OCI-LY3 (cell line): ENCODE measurements around the gene TMEM178B.

Source experiments
- EZH2phosphoT487 ChIP-seq: fragments of 200-600 bp; shearing (Covaris generic); IDR thresholded peaks from 2 replicates; pipeline ENCODE4 v1.6.1; 2018; ENCODE audit warnings: antibody characterized with exemption, mixed run types, low read depth
- TF ChIP-seq, protein P1 (sequence below): fragments of 200-600, 300-600 bp; sonication (generic); IDR thresholded peaks from 2 replicates; pipeline ENCODE4 v1.5.1; 2014; ENCODE audit warnings: antibody characterized with exemption, low read length, low read depth

DNA sequence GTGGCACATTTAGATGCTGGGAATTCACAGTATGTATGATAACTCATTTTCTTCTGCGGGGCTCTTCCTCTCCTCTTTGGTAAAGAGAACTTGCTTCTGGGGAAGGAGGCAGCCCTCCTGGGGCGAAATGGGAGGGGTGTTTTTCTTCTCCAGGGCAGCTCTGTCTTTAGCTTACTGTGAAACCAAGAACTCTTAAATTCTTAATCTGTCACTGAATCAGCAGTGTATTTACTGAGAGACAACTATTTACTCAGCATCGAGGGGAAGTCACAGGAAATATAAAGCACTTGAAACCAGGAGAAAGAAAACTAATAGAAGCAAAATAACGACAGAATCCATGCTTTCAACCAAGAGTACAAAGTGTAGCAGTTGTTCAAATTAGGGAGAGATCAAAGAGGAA is 319.2 kb downstream of the TMEM178B start:
- TF ChIP-seq, protein P1, sequence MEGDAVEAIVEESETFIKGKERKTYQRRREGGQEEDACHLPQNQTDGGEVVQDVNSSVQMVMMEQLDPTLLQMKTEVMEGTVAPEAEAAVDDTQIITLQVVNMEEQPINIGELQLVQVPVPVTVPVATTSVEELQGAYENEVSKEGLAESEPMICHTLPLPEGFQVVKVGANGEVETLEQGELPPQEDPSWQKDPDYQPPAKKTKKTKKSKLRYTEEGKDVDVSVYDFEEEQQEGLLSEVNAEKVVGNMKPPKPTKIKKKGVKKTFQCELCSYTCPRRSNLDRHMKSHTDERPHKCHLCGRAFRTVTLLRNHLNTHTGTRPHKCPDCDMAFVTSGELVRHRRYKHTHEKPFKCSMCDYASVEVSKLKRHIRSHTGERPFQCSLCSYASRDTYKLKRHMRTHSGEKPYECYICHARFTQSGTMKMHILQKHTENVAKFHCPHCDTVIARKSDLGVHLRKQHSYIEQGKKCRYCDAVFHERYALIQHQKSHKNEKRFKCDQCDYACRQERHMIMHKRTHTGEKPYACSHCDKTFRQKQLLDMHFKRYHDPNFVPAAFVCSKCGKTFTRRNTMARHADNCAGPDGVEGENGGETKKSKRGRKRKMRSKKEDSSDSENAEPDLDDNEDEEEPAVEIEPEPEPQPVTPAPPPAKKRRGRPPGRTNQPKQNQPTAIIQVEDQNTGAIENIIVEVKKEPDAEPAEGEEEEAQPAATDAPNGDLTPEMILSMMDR: no peak
- no peak for TF ChIP-seq EZH2phosphoT487
